Non-pigmented ciliary epithelial cell (primary cell): ENCODE measurements around the gene SSTR5.

Source experiments
- DNase-seq: peaks from one replicate; pipeline ENCODE4 v3.0.0-alpha.2; 2010; ENCODE audit warnings: low read depth

SSTR5 gene

GRCh38 chr16:1055557-1055924, 17.0 kb upstream of the SSTR5 start:
- DNase-seq: no peak

GRCh38 chr16:1056196-1056595, 16.4 kb upstream of the SSTR5 start:
- no peak for DNase-seq

GRCh38 chr16:1057252-1057932, 15.2 kb upstream of the SSTR5 start:
- no peak for DNase-seq

- no peak for DNase-seq
These were observed 14.3 kb upstream of the SSTR5 start for GRCh38 chr16:1058216-1058615.

- DNase-seq: no peak
These were observed 13.2 kb upstream of the SSTR5 start for GRCh38 chr16:1059310-1059709.

GRCh38 chr16:1060416-1061340, 11.9 kb upstream of the SSTR5 start:
- no peak for DNase-seq

- no peak for DNase-seq
These were observed 10.6 kb upstream of the SSTR5 start for GRCh38 chr16:1061769-1062505.

GRCh38 chr16:1062895-1063294, 9.7 kb upstream of the SSTR5 start:
- DNase-seq: no peak

- DNase-seq: no peak
These were observed 8.8 kb upstream of the SSTR5 start for GRCh38 chr16:1063728-1064127.

- no peak for DNase-seq
These were observed 6.9 kb upstream of the SSTR5 start for GRCh38 chr16:1065469-1066128.

- no peak for DNase-seq
These were observed 5.9 kb upstream of the SSTR5 start for GRCh38 chr16:1066584-1067172.

GRCh38 chr16:1067629-1068028, 4.9 kb upstream of the SSTR5 start:
- DNase-seq: no peak

- DNase-seq: no peak
These were observed 4.1 kb upstream of the SSTR5 start for GRCh38 chr16:1068451-1068850.

GRCh38 chr16:1069154-1069553, 3.4 kb upstream of the SSTR5 start:
- DNase-seq: no peak

GRCh38 chr16:1070084-1070863, 2.3 kb upstream of the SSTR5 start:
- no peak for DNase-seq

GRCh38 chr16:1070864-1071408, 1.6 kb upstream of the SSTR5 start:
- no peak for DNase-seq

- DNase-seq: no peak
These were observed 854 bp upstream of the SSTR5 start for GRCh38 chr16:1071561-1072225.

GRCh38 chr16:1073262-1073558, 663 bp downstream of the SSTR5 start:
- no peak for DNase-seq

- no peak for DNase-seq
These were observed 1.2 kb downstream of the SSTR5 start for GRCh38 chr16:1073566-1074378.

GRCh38 chr16:1074379-1074649, 1.8 kb downstream of the SSTR5 start:
- DNase-seq: no peak
